ENCODE measurements around the gene PLD1.

Gene PLD1

DNA sequence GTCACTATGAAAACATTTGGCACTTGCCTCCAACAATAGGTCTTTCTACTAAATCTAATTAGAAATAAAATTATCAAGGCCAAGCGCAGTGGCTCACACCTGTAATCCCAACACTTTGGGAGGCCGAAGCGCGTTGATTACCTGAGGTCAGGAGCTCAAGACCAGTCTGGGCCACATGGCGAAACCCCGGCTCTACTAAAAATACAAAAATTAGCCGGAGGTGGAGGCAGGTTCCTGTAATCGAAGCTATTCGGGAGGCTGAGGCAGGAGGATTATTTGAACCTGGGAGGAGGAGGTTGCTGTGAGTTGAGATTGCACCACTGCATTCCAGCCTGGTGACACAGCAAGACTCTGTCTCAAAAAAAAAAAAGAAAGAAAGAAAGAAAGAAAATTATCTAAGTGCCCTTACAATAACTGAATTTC is 1.6 kb upstream of the PLD1 start:
- no peaks in the 10 kb centered on the region for H3K36me3 ChIP-seq
- intact Hi-C loops (cut with DNase I; ENCODE audit: low total_unique reads) = no loop called here
- peak in 1 of 2 donors; percentile 47 for DNase-seq
- H3K27ac ChIP-seq = peak overlapping the region; percentile 68 to 84
- no peaks in the 10 kb centered on the region for H3K27me3 ChIP-seq
- H3K4me1 ChIP-seq = peaks cover 0 to 28% (median 15%) of the 10 kb centered on the region in 4 donors
- no peak overlapping the region for H3K4me3 ChIP-seq
- H3K9me3 ChIP-seq = no peaks in the 10 kb centered on the region
- TF ChIP-seq, protein P1, sequence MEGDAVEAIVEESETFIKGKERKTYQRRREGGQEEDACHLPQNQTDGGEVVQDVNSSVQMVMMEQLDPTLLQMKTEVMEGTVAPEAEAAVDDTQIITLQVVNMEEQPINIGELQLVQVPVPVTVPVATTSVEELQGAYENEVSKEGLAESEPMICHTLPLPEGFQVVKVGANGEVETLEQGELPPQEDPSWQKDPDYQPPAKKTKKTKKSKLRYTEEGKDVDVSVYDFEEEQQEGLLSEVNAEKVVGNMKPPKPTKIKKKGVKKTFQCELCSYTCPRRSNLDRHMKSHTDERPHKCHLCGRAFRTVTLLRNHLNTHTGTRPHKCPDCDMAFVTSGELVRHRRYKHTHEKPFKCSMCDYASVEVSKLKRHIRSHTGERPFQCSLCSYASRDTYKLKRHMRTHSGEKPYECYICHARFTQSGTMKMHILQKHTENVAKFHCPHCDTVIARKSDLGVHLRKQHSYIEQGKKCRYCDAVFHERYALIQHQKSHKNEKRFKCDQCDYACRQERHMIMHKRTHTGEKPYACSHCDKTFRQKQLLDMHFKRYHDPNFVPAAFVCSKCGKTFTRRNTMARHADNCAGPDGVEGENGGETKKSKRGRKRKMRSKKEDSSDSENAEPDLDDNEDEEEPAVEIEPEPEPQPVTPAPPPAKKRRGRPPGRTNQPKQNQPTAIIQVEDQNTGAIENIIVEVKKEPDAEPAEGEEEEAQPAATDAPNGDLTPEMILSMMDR (IDR thresholded peaks at IDR 0.05) = no peak

DNA sequence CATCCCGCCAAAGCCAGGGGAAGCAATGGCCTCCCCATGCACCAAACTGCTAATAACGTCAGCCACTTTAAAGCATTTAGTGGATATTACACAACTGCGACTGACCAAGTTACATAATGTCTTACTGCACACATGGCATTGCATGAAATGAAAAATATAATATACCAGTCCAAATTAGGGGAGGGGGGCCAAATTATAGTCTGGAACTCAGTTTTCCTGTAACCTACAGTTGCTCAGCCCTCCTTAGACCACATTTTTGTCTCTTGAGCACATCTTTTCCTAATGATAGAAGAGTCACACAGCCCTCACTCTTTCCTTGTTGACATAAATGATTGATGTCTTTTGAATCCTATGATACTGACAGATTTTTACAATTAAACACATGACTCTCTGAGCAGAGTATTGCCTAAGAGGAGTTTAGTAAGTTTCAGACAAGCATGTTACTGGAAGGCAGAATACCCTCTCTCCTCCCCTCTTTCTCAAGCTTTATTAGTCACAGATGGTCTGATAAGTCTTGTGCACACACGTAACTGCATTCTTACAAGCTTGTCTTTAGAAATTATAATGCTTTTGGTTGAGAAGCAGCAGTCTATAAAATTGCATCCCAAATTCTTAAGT is 1.1 kb upstream of the PLD1 start:
- H3K27ac ChIP-seq = peak overlapping the region; percentile 68 to 84
- no peaks in the 10 kb centered on the region for H3K36me3 ChIP-seq
- no peaks in the 10 kb centered on the region for H3K9me3 ChIP-seq
- intact Hi-C loops (cut with DNase I; ENCODE audit: low total_unique reads) = no loop called here
- TF ChIP-seq, protein P1 (IDR thresholded peaks at IDR 0.05) = no peak
- peaks cover 0 to 28% (median 15%) of the 10 kb centered on the region in 4 donors for H3K4me1 ChIP-seq
- peak overlapping the region; percentile 60 to 66 for H3K4me3 ChIP-seq
- H3K27me3 ChIP-seq = no peaks in the 10 kb centered on the region
- DNase-seq = peak; percentile 49 to 81

DNA sequence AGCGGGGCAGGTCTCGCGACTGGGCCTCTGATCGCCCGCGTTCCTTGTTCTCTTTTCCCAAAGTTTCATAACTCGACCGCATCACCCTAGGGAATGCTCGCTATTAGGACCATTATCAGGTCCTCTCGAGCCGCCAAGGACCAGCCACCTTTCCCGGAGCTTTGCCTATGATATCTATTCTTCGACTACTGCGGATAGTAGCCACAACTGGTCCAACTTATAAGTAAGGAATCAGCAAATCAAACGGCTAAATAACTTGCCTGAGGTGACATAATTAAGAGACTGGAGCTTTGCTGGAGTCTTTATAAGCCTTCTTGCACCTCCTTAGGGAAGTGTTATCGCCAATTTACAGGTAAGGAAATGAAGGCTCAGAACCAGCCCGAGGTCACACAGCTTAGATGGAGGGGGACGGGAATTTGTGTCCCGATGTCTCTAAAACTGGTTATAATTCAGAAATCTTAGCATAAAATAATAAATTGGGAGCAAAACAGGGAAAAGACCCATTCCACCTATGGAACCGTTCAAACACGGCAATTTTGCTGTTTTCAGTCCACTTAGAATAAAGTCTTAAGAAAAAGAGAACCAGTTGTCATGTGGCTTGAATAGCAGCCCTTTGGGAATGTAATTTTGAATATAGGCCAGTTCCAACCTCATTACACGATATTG is 479 bp upstream of the PLD1 start:
- H3K4me1 ChIP-seq = peaks cover 0 to 34% (median 15%) of the 10 kb centered on the region in 4 donors
- H3K27ac ChIP-seq = peak overlapping the region; percentile 68 to 84
- H3K9me3 ChIP-seq = no peaks in the 10 kb centered on the region
- TF ChIP-seq, protein P1 (IDR thresholded peaks at IDR 0.05) = no peak
- no peak for DNase-seq
- no peaks in the 10 kb centered on the region for H3K27me3 ChIP-seq
- intact Hi-C loops (cut with DNase I; ENCODE audit: low total_unique reads) = no loop called here
- peak overlapping the region; percentile 60 to 66 for H3K4me3 ChIP-seq
- no peaks in the 10 kb centered on the region for H3K36me3 ChIP-seq

DNA sequence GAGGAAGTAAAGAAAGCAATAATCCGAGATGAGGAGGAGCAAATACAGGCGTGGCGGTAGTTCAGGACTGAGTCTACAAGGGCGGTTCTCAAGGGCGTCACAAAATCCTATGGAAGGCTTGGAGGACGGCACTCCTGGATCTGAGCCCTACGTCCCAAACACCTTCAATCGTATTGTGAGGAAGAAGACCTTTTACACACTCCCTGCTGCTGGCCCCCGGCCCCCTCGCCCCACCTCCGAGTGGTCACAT is 747 bp downstream of the PLD1 start:
- peak overlapping the region; percentile 68 to 84 for H3K27ac ChIP-seq
- H3K36me3 ChIP-seq = no peaks in the 10 kb centered on the region
- TF ChIP-seq, protein P1 (IDR thresholded peaks at IDR 0.05) = no peak
- H3K4me1 ChIP-seq = peaks cover 0 to 46% (median 22%) of the 10 kb centered on the region in 4 donors
- intact Hi-C loops (cut with DNase I; ENCODE audit: low total_unique reads) = no loop called here
- DNase-seq = no peak
- H3K9me3 ChIP-seq = no peaks in the 10 kb centered on the region
- H3K27me3 ChIP-seq = no peaks in the 10 kb centered on the region
- H3K4me3 ChIP-seq = peak overlapping the region; percentile 60 to 66

DNA sequence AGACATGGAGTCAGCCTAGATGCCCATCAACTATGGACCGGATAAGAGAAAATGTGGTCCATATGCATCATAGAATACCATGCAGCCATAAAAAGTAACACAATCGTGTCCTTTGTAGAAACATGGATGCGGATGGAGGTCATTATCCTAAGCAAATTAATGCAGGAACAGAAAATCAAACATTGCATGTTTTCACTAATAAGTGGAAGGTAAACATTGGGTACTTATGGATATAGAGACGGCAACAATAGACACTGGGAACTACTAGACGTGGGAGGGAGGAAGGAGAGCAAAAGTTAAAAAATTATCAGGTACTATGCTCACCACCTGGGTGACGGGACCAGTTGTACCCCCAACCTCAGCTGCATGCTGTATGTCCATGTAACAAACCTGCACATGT is 2.5 kb downstream of the PLD1 start:
- no peak overlapping the region for H3K27ac ChIP-seq
- H3K4me1 ChIP-seq = peaks cover 0 to 52% (median 25%) of the 10 kb centered on the region in 4 donors
- TF ChIP-seq, protein P1 (IDR thresholded peaks at IDR 0.05) = no peak
- intact Hi-C loops (cut with DNase I; ENCODE audit: low total_unique reads) = no loop called here
- no peaks in the 10 kb centered on the region for H3K9me3 ChIP-seq
- no peaks in the 10 kb centered on the region for H3K27me3 ChIP-seq
- DNase-seq = no peak
- no peak overlapping the region for H3K4me3 ChIP-seq
- no peaks in the 10 kb centered on the region for H3K36me3 ChIP-seq

Measured in tibial artery (tissue), 4 donors.